Psoas muscle (tissue), 8 donors: ENCODE measurements around the gene GID4. TPM values are rescaled to one million over a fixed set of nuclear protein-coding genes. Genes with fewer than 3 reads are reported as not detected.

Experiments
- ATAC-seq, 4 donors: fragments of 200-7000 bp; cut with Tn5 transposase; one replicate each; pipeline ENCODE4 v1.9.1; 2020; ENCODE audit warnings: moderate library complexity in 3 of 4, mild to moderate bottlenecking in 2 of 4
- DNase-seq, 2 donors: peaks; one replicate each; pipeline ENCODE4 v3.0.0-alpha.2; 2020
- H3K27ac ChIP-seq: fragments of 200-600 bp; one replicate; pipeline ENCODE4 v1.8.0; 2022
- H3K27me3 ChIP-seq, 3 donors: fragments of 200-600 bp in 1 of 3; one replicate each; pipeline versions ENCODE4 v1.6.1 to v1.8.0; 2013 to 2022; ENCODE audit warnings: low read length in 2 of 3, mild to moderate bottlenecking in 2 of 3, moderate library complexity in 1 of 3; ENCODE audit not compliant: insufficient read depth in 3 of 3
- H3K36me3 ChIP-seq, 2 donors: fragments of 200-600 bp in 1 of 2; one replicate each; pipeline versions ENCODE4 v1.6.1 to v1.8.0; 2013 to 2022; ENCODE audit warnings: low read depth in 1 of 2, mild to moderate bottlenecking in 1 of 2, moderate library complexity in 1 of 2; ENCODE audit not compliant: insufficient read depth in 1 of 2
- H3K4me1 ChIP-seq: fragments of 200-600 bp; one replicate; pipeline ENCODE4 v1.8.0; 2022
- H3K4me3 ChIP-seq: fragments of 200-600 bp; one replicate; pipeline ENCODE4 v1.8.0; 2022; ENCODE audit warnings: mild to moderate bottlenecking
- H3K9me3 ChIP-seq: fragments of 200-600 bp; one replicate; pipeline ENCODE4 v1.8.0; 2022
- CTCF ChIP-seq: fragments of 200-600 bp; IDR thresholded peaks from one replicate; pipeline ENCODE4 v1.8.0; 2022; ENCODE audit warnings: antibody characterized with exemption
- WGBS, 3 donors: extraction: QIAGEN DNeasy Blood & Tissue Kit; methylation state at CpG; one replicate each; pipeline versions ENCODE4 v1.1.6 to v1.1.7; 2013; 5-methylcytosine and 5-hydroxymethylcytosine counted together
- intact Hi-C, 2 donors: fragments of 100-400 bp; cut with DNase I; formaldehyde crosslinking; loops; one replicate each; pipeline versions ENCODE4 v1.11.0 to v1.14.2; 2022
- polyA plus RNA-seq, 3 donors: library from polyadenylated mRNA; stranded (reverse); fragments of 200-250 nt; gene quantifications; one replicate each; pipeline ENCODE4 v1.2.3, GENCODE V29; 2013
- total RNA-seq, 4 donors: library from RNA; stranded (reverse); fragmentation: NEBNext Ultra II Directional in 2 of 4; extraction: Animal tissue kit (Norgen Biotek cat#: 25700) in 2 of 4; gene quantifications; one replicate each; pipeline versions ENCODE4 v1.2.1 to v1.2.4, GENCODE V29; 2021 to 2023
- donor health status: healthy with polysubstance abuse.
- donor health status: DM: no; HTN: no; CAD: no; lungs with moderate emphysema.
- donor health status: Bipolar disorder and iron deficiency.
- donor health status: healthy.
- donor health status: DM: yes; HTN: yes; CAD: no.
- donor health status: DM: no; HTN: no; CAD: no.
- donor health status: DM: no; HTN: no; CAD: no.
- donor health status: DM: yes; HTN: yes; CAD: no.

Gene GID4
- total and polyA plus RNA-seq, 7 donors = 10.8 to 55.2 (median 38.0) TPM

GRCh38 chr17:18109935-18110485 is 70.8 kb downstream of the GID4 start:
- H3K4me3 ChIP-seq = no peak overlapping the region
- H3K36me3 ChIP-seq = peaks cover 0 to 27% of the 10 kb centered on the region in 2 donors
- intact Hi-C loops = no loop called here
- ATAC-seq = peak in 1 of 4 donors; percentile 5
- no peak overlapping the region for H3K27ac ChIP-seq
- no peak for TF ChIP-seq CTCF
- H3K9me3 ChIP-seq = no peaks in the 10 kb centered on the region
- DNase-seq = no peak
- no peaks in the 10 kb centered on the region for H3K27me3 ChIP-seq
- 75 to 81% (median 75%) methylated on average over 10 of the region's 10 CpGs for WGBS, 3 donors
- H3K4me1 ChIP-seq = no peaks in the 10 kb centered on the region

GRCh38 chr17:18110636-18111145 is 71.5 kb downstream of the GID4 start:
- no peak for TF ChIP-seq CTCF
- H3K36me3 ChIP-seq = peaks cover 0 to 20% of the 10 kb centered on the region in 2 donors
- H3K9me3 ChIP-seq = no peaks in the 10 kb centered on the region
- DNase-seq (no peak), ATAC-seq (no peak)
- no peak overlapping the region for H3K4me3 ChIP-seq
- no peaks in the 10 kb centered on the region for H3K27me3 ChIP-seq
- H3K4me1 ChIP-seq = no peaks in the 10 kb centered on the region
- WGBS, 3 donors = 68 to 91% (median 83%) methylated on average over 4 of the region's 4 CpGs
- intact Hi-C loops = no loop called here
- H3K27ac ChIP-seq = no peak overlapping the region

DNA sequence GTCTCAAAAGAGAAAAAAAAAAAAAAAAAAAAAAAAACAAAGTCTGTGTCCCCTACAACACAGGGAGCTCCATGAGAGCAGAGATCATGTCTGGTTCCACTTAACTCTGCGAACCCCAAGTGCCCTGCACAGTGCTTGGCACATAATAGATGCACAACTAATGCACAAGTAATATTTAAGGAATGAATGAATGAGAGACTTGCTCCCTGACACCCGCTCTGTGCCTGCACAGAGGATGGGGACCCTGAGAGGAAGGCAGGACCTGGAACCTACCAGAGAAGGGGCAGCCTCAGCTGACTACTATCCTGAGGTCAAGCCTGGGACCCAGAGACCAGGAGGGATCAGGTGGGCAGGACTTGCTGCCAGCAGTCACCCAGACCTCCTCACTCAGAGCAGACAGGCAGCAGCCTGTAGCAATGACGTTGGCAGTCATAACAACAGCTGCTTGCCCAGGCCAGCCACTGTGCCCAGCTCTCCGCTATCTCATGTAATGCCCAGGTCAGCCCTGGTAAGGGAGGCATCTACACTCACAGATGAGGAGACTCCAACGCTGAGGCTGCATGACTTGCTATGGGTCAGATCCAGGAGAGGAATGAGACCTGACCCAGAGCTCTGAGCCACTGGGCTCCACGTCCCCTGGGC is 72.2 kb downstream of the GID4 start:
- 34 to 54% (median 42%) methylated on average over 6 of the region's 6 CpGs for WGBS, 3 donors
- peak; percentile 49 to 88 (median 68) for ATAC-seq

DNA sequence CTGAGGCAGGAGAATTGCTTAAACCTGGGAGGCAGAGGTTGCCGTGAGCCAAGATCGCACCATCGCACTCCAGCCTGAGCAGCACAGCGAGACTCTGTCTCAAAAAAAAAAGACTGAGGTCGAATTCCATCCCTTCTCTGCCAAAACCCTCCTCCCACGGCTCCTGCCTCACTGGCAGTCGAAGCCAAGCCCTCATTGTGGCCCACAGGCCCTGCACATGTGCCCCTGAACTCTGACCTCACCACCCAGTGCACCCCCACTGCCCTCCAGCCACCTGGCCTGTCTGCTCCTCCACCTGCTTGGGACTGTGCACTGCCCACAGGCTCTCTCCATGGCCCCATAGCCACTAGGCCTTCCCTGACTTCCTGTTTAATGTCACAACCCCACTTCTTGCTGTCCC is 76.3 kb downstream of the GID4 start:
- ATAC-seq = no peak
- no peak for DNase-seq
- Histone ChIP-seq H3K4me1 (peaks cover 14% of the 10 kb centered on the region), H3K4me3 (no peak overlapping the region), H3K36me3 (no peaks in the 10 kb centered on the region), H3K27ac (no peak overlapping the region), H3K9me3 (no peaks in the 10 kb centered on the region), H3K27me3 (no peaks in the 10 kb centered on the region)
- intact Hi-C loops = no loop called here
- 64 to 78% (median 74%) methylated on average over 7 of the region's 7 CpGs for WGBS, 3 donors
- no peak for TF ChIP-seq CTCF

More for the DNA sequence above, 72.2 kb downstream of the GID4 start:
- Histone ChIP-seq H3K27me3 (no peaks in the 10 kb centered on the region), H3K9me3 (no peaks in the 10 kb centered on the region), H3K36me3 (peaks cover 0 to 12% of the 10 kb centered on the region in 2 donors), H3K4me1 (no peaks in the 10 kb centered on the region), H3K4me3 (no peak overlapping the region), H3K27ac (peak overlapping the region; percentile 63)
- intact Hi-C loops = no loop called here
- no peak for TF ChIP-seq CTCF
- DNase-seq = no peak
